GM21360 (cell line): ENCODE data around the gene C1R.
"Not testable (repeated sequence)": the region's sequence is repeated elsewhere in the genome, so short reads cannot be mapped to it uniquely, and the experiment has no call there.

Experiments used
- ATAC-seq: cut with Tn5 transposase; IDR thresholded peaks from one replicate; pipeline ENCODE4 v1.9.1; 2021; ENCODE audit warnings: mild to moderate bottlenecking, moderate library complexity; ENCODE audit not compliant: unreplicated experiment

C1R gene

GRCh38 chr12:7121324-7121723 is 29.1 kb upstream of the C1R start:
- no peak for ATAC-seq

- no peak for ATAC-seq
Measured at GRCh38 chr12:7120166-7120565, 27.9 kb upstream of the C1R start.

- ATAC-seq = no peak
Measured at GRCh38 chr12:7118881-7119280, 26.6 kb upstream of the C1R start.

- no peak for ATAC-seq
Measured at GRCh38 chr12:7117670-7118069, 25.4 kb upstream of the C1R start.

- no peak for ATAC-seq
Measured at GRCh38 chr12:7116916-7117315, 24.7 kb upstream of the C1R start.

GRCh38 chr12:7116196-7116595 is 24.0 kb upstream of the C1R start:
- ATAC-seq = no peak

- no peak for ATAC-seq
Measured at GRCh38 chr12:7114851-7115250, 22.6 kb upstream of the C1R start.

- ATAC-seq = no peak
Measured at GRCh38 chr12:7114008-7114407, 21.8 kb upstream of the C1R start.

- no peak for ATAC-seq
Measured at GRCh38 chr12:7113389-7113871, 21.2 kb upstream of the C1R start.

GRCh38 chr12:7112041-7112440 is 19.8 kb upstream of the C1R start:
- ATAC-seq = no peak

- no peak for ATAC-seq
Measured at GRCh38 chr12:7110661-7111060, 18.4 kb upstream of the C1R start.

- no peak for ATAC-seq
Measured at GRCh38 chr12:7109572-7109920, 17.3 kb upstream of the C1R start.

- no peak for ATAC-seq
Measured at GRCh38 chr12:7108796-7109571, 16.7 kb upstream of the C1R start, which contains the start of gene C1RL. Gene C1RL (minus strand): TSS chr12:7109214. CDS start chr12:7109180, 34 bp downstream.

- ATAC-seq = peak; percentile 72
Measured at GRCh38 chr12:7108003-7108795, 16.0 kb upstream of the C1R start.

GRCh38 chr12:7107636-7108002 is 15.4 kb upstream of the C1R start:
- no peak for ATAC-seq

GRCh38 chr12:7107181-7107580 is 14.9 kb upstream of the C1R start:
- not testable (repeated sequence) for ATAC-seq

- ATAC-seq = no peak
Measured at GRCh38 chr12:7106082-7106481, 13.8 kb upstream of the C1R start.

GRCh38 chr12:7103837-7104584 is 11.8 kb upstream of the C1R start:
- no peak for ATAC-seq

GRCh38 chr12:7102582-7102981 is 10.3 kb upstream of the C1R start:
- no peak for ATAC-seq

GRCh38 chr12:7101694-7102131 is 9.5 kb upstream of the C1R start:
- ATAC-seq = no peak

- ATAC-seq = no peak
Measured at GRCh38 chr12:7101047-7101693, 8.9 kb upstream of the C1R start.
